HG02870 (cell line): Measurements from ENCODE around the gene SLC25A40.
"Not testable (repeated sequence)": the region's sequence is repeated elsewhere in the genome, so short reads cannot be mapped to it uniquely, and the experiment has no call there.

Experiments used
- ATAC-seq: cut with Tn5 transposase; IDR thresholded peaks from one replicate; pipeline ENCODE4 v1.9.1; 2021; ENCODE audit warnings: mild to moderate bottlenecking, moderate library complexity; ENCODE audit not compliant: unreplicated experiment

The SLC25A40 gene, protein sequence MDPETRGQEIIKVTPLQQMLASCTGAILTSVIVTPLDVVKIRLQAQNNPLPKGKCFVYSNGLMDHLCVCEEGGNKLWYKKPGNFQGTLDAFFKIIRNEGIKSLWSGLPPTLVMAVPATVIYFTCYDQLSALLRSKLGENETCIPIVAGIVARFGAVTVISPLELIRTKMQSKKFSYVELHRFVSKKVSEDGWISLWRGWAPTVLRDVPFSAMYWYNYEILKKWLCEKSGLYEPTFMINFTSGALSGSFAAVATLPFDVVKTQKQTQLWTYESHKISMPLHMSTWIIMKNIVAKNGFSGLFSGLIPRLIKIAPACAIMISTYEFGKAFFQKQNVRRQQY

DNA sequence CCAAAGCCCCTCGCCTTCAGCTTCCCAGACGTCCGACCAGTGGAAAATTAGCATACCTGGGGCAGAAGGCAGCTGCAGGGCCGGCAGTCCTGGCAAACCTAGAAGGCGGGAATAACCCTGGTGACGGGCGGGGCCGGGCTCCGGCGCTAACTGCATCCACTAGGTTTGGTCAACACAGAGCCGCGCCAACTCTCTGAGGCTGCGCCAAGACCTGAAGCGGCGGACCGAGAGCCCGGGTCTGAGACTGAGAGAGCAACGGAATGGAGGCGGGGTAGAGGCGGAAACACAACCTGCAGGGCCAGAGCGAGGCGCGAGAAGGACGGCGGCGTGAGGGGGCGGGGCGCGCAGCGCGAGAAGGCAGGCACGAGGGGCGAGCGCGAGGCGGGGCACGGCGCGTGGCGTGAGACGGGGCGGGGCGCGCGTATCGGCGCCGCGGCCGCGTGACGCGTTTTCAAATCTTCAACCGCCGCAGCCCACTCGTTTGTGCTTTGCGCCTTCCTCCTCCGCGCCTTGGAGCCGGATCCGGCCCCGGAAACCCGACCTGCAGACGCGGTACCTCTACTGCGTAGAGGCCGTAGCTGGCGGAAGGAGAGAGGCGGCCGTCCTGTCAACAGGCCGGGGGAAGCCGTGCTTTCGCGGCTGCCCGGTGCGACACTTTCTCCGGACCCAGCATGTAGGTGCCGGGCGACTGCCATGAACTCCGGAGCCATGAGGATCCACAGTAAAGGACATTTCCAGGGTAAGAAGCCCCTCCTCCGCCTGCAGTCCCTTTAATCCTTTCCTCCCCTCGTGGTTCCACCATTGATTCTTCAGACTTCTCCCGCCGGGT is at the start of gene SLC25A40, which contains the start of gene DBF4:
Gene SLC25A40, minus strand, starts transcription at position 321 of the 829 bp plus-strand sequence. CDS start 17,633 bp downstream, outside the sequence.
Gene DBF4, plus strand, starts transcription at position 454 of the 829 bp plus-strand sequence. Its CDS starts 240 bp downstream, at position 694.
- ATAC-seq: peak; percentile 85

DNA sequence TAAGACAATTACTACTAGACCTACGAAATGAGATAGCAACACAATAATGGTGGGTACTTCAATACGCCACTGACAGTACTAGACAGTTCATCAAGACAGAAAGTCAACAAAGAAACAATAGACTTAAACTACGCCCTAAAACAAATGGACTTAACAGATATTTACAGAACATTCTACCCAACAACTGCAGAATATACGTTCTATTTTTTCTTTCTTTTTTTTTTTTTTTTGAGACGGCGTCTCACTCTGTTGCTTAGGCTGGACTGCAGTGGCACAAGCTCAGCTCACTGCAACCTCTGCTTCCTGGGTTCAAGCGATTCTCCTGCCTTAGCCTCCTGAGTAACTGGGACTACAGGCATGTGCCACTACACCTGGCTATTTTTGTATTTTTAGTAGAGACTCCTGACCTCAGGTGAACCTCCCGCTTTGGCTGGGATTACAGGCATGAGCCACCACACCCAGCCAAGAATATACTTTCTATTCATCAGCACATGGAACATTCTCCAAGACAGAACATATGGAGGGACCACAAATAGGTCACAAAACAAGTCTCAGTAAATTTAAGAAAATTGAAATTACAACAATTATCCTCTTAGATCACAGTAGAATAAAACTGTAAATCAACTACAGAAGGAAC is 46.7 kb upstream of the SLC25A40 start:
- not testable (repeated sequence) for ATAC-seq

DNA sequence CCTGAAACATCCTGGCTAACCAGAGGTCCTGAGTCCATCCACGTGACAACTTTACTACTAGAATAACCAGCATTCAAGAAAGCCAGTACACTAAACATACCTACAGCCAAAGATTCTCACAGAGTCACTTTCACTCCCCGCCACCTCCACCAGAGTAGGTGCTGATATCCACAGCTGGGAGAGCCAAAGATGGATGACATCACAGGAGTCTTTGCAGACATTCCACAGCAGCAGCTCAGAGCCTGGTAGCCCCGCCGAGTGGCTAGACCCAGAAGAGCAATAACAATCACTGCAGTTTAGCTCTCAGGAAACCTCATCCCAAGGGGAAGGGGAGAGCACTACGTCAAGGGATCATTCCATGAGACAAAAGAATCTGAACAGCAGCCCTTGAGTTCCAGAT is 44.4 kb upstream of the SLC25A40 start:
- no peak for ATAC-seq

DNA sequence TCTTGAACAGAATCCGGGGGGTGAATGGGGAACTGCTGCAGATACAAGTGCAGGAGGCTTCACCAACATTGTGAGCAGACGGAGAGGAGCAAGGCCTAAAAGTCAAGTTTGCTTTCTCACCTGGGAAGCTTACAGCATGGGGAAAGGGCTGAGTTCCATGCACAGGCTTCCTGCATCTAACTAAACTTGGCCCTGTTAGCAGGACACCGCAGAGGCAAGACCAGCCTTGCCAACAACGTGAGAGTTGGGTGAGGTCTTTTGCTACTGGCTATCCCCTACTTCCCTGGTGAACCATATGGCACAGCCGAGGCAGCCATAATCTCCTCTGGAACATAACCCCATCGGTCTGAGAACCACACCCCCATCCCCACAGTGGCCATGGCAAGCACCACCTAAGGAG is 43.7 kb upstream of the SLC25A40 start:
- no peak for ATAC-seq

DNA sequence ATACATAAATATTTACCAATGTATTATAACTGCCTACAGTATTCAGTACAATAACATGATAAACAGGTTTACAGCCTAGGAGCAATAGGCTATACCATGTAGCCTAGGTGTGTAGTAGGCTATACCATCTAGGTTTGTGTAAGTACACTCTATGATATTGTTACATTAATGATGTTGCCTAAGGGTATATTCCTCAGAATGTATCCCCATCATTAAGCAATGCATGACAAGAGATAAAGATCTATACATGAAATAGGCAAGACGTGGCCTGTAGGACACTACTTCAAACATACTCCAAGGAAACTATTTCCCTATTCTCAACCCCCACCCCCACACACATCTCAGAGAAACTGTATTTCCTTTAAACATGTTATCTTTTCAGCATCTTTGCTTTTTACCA is 42.6 kb upstream of the SLC25A40 start:
- ATAC-seq: no peak

DNA sequence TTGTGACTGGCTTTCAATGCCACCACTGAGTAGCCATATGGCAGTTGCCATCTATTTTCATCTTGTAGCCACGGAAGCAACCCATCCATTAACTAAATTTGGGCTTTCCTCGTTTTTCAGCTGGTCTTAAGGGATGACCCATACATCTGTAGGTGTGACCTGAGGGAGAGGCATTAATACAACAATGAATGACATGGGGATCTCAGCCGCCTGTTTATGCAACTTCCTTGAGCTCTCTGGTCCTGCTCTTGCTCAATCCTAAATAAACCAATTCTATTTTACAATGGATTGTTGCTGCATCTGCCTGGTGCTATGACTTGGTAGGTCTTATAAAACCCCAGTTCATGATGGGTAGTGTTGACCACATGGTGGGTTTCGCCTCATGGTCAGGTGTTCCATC is 36.0 kb upstream of the SLC25A40 start:
- no peak for ATAC-seq

DNA sequence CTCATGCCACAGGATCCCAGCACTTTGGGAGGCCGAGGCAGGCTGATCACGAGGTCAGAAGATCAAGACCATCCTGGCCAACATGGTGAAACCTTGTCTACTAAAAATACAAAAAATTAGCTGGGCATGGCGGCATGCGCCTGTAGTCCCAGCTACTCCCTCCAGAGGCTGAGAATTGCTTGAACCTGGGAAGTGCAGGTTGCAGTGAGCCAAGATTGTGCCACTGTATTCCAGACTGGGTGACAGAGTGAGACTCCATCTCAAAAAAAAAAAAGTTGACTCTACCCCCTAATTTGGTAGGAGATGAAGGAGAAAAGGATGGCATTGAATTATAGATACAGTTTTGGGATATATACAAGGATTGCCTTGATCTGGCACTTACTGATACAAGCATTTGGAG is 32.7 kb upstream of the SLC25A40 start:
- not testable (repeated sequence) for ATAC-seq

DNA sequence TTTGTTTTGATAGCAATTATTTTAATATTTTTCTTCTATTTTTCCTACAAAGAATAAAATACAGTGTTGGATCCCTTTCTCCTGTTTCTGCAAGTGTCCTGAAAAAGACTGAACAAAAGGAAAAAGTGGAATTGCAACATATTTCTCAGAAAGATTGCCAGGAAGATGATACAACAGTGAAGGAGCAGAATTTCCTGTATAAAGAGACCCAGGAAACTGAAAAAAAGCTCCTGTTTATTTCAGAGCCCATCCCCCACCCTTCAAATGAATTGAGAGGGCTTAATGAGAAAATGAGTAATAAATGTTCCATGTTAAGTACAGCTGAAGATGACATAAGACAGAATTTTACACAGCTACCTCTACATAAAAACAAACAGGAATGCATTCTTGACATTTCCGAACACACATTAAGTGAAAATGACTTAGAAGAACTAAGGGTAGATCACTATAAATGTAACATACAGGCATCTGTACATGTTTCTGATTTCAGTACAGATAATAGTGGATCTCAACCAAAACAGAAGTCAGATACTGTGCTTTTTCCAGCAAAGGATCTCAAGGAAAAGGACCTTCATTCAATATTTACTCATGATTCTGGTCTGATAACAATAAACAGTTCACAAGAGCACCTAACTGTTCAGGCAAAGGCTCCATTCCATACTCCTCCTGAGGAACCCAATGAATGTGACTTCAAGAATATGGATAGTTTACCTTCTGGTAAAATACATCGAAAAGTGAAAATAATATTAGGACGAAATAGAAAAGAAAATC is 31.2 kb upstream of the SLC25A40 start:
- ATAC-seq: not testable (repeated sequence)

DNA sequence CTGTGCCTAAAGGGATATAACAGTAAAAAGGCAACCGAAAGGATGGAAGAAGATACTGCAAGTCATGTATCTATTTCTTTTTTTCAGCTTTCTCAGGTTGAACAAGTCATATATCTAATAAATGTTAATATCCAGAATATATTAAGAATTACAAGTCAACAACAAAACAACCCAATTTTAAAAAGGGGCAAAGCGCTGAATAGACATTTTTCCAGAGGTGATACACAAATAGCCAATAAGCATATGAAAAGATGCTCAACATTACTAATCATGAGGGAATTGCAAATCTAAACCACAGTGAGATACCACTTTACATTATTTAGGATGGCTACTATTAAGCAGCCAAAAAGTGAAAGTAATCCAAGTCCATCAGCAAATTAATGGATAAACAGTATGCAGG is 23.1 kb upstream of the SLC25A40 start:
- no peak for ATAC-seq

DNA sequence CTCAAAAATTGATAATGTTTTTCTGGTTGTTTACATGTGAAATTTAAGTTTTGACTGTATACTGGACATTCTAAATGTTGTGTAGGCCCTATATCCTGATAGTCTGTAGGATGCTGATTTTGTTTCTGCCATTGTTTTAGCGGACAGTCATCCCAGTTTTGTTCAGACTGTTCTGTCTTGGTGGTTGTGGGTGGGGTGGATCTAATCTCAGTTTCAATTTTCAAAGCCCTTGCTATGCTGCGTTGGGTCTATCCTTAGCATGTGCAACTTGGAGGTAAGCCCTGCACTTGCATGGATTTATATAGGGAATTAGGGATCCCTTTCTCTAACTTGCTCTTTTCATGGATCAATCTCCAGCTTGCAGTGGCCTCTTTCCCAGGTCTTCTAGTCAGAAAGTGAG is 19.2 kb upstream of the SLC25A40 start:
- ATAC-seq: no peak

DNA sequence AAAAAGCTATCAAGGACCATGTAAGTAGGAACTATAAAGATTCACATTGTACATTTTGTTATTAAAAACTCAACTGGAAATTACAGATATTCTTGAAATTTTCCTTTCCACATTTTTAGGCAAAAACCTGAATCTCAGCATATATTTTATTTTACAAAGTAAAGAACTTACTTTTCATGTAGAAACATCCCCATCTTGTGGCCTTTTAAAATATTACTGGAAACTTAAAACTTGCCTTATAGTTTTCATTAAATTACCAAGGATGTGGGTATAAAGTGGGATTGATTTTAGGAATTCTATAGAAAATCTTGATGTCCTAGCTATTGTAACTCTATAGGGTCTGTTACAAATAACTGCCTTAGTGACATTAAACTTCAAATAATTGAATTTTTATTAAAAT is 10.7 kb upstream of the SLC25A40 start:
- ATAC-seq: no peak

DNA sequence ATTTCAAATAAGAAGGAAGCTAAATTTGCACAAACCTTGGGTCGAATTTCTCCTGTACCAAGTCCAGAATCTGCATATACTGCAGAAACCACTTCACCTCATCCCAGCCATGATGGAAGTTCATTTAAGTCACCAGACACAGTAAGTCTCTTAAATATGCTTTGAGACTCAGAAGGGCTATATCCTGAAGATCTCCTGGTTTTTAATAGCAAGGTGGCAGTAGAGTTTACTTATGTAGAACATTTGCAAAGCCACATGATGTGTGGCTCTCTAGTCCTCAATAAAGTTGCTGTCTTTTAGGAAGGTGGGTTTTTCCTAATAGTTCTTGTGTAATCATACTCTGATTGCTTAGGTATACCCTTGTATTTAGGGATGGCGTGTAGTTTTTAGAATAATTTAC is 8.9 kb upstream of the SLC25A40 start:
- no peak for ATAC-seq

DNA sequence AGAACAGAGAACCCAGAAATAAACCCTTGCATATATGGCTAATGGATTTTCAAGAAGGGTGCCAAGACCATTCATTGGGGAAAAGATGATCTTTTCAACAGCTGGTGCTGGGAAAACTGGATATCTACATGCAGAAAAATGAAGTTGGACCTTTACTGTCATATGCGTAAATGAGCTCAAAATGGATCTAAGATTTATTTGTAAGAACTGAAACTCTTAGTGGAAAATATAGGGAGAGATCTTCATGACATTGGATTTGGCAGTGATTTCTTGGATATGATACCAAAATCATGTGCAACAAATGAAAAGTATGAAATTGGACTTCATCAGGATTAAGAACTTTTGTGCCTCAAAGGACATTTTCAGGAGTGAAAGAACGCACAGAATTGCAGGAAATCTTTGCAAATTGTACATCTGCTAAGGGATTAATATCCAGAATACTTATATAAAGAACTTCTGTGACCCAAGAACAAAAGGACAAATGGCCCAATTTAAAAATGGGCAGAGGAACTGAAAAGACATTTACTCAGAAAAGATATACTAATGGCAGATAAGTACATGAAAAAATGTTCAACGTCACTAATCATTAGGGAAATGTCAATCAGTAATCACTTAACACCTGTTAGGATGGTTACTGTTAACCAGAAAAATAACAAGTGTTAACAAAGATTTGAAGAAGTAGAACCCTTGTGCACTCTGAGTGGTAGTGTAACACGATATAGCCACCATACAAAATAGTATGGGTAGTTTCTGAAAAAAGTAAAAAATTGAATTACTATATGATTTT is 6.2 kb upstream of the SLC25A40 start:
- ATAC-seq: no peak

DNA sequence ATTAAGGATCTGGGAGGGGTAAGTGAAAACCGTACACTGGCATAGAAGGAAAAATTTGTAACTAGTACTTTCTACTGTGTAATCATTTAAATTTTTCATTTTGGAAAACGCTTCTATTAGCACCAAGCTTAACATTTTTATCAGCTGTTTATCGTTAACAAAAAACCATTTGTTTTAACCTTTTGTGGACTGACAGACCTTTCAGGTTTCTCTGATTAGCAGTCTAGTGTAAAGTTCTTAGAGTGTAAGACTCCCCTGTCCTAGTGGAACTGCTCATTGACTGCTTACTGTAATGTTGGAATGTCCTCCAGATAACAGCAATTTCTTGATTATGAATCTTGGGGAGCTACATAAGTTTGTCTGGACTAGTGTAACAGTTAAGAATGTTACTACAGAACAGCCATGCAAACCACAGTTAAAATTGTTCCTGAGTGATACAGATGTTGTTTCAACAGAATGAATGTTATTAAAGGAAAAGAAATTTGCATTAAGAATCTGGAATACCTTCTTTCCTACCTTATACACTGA is 2.1 kb upstream of the SLC25A40 start:
- no peak for ATAC-seq

DNA sequence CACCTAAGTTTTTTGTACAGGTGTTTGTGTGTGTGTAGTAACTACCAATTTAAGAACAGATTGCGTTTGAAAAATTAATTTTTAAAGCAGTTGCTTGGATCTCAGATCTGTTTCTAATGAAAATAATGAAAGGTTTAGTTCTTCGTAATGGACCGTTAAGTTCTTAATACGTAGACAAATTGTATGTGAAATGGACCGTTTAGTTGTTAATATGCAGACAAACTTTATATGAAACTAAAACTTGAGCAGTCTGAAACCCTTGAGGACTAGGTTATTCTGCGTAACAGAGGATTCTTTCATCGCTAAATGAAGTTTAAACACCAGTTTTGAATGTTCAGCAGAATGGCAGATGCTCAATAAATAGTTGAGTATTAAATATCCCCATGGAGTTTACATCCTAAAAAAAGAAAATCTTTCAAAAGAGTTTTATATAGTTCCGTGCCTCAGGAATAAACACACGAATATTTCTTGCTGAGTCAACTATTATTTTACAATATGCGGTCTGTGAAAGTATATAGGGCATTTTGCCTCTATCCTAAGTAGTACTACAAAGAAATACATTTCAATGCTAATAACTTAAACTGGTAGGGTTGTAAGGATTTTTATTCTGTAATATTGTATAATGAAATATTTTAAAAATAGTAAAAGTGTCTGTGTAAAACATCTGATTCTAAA is 1.3 kb upstream of the SLC25A40 start:
- ATAC-seq: no peak

DNA sequence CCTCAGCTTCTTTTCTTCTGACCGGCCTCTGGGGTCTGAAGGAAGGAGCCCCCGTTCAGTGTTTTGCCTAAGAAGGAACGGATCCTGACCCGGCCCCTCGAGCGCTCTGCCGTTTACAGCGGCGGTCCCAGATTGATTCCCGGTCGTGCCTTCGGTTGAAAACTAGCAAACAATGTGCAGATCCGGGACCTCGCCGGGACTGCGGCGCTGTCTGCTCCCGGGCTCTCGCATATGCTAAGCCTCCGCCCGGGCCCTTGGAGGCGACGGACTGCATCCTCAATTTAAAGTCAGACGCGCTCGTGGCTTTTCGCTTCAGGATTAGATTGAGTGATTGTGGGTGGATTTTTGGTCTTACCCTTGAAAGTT is 692 bp upstream of the SLC25A40 start:
- no peak for ATAC-seq

DNA sequence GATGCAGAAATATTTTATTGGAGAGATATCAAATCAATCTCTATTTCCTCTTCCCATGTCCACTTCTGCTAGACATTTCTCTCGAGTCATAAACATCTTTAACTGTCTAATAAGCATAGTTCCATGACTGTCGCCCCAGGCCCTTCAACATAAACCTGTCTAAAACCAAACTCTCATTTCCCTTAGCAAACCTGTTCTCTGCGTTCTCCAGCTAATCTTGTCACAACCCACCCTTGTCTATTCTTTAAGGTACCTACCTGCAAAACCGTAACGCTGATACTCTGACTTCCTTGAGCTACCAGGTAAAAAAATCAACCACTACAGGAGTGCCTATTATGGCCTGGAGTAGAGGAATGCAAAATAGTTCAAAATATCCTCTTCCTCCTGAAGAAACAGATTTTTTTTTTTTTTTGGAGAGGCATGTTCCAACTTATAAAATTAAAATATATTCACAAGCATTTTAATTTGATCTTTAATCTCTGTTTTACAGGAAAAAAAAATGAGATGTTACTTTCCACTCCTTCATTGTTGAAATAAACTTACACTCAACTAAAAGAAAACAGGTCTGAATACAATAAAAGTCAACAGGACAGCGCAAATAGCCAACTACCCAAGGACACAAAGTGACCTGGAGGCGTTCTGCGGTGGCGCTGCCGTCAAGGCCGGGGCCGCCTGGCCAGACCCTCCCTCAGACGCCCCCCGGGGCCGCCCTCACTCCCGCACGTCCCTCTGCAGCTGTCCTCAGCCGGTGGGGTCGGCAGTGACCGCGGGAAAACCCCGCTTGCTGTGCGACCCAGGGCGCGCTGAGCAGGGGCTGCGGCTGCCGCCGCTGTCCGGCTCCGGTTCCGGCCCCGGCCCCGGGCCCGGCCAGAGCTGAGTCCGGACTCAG is 765 bp downstream of the SLC25A40 start:
- ATAC-seq: peak; percentile 13

DNA sequence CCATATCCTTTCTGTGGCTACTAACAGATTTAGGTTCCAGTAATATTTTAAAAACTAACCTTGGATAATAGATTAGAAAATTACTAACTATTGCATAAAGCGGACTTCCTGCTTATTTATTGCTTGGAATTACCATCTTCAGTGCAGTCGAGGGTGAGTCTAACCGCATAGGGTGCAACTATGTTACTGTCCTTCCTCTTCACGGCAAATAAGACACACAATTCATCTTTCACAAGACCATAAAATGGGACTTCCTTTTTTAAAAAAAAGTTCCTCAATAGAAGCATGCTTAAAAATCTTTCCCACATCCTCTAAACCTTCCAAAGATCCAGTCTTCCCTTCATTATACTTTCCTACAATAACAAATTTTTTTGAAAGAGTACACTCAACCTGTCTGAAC is 2.1 kb downstream of the SLC25A40 start:
- ATAC-seq: no peak
